ENCODE measurements around the gene IL16.
"Not testable (repeated sequence)": the region's sequence is repeated elsewhere in the genome, so short reads cannot be mapped to it uniquely, and the experiment has no call there.

The IL16 gene

GRCh38 chr15:81196576-81197254 lies at the start of gene IL16:
TSS of gene IL16 (plus strand) at chr15:81196879. CDS start at chr15:81225400, 28,521 bp downstream.
- H3K4me1 ChIP-seq: peaks cover 7% of the 10 kb centered on the region
- H3K4me2 ChIP-seq: no peak within 1 kb of the TSS
- no peaks in the 10 kb centered on the region for H3K9me3 ChIP-seq
- H3K36me3 ChIP-seq: no peaks in the 10 kb centered on the region
- H3K4me3 ChIP-seq: no peak within 1 kb of the TSS
- H3K27me3 ChIP-seq: no peaks in the 10 kb centered on the region
- no peak within 1 kb of the TSS for H3K9ac ChIP-seq
- H4K20me1 ChIP-seq: no peaks in the 10 kb centered on the region
- TF ChIP-seq Cebpa-rat (IDR thresholded peaks at IDR 0.05): no peak
- no peak within 1 kb of the TSS for H3K27ac ChIP-seq

GRCh38 chr15:81151389-81151788 lies 45.3 kb upstream of the IL16 start:
- Histone ChIP-seq H3K27ac (no peak overlapping the region), H3K4me3 (no peak overlapping the region), H3K4me1 (no peaks in the 10 kb centered on the region), H3K36me3 (no peaks in the 10 kb centered on the region), H3K4me2 (no peak overlapping the region), H3K9me3 (no peaks in the 10 kb centered on the region), H4K20me1 (no peaks in the 10 kb centered on the region), H3K9ac (no peak overlapping the region), H3K27me3 (no peaks in the 10 kb centered on the region)
- TF ChIP-seq Cebpa-rat (IDR thresholded peaks at IDR 0.05): no peak

GRCh38 chr15:81152339-81152738 lies 44.3 kb upstream of the IL16 start:
- no peaks in the 10 kb centered on the region for H3K36me3 ChIP-seq
- H3K4me2 ChIP-seq: no peak overlapping the region
- no peak for TF ChIP-seq Cebpa-rat (IDR thresholded peaks at IDR 0.05)
- no peaks in the 10 kb centered on the region for H3K9me3 ChIP-seq
- no peak overlapping the region for H3K4me3 ChIP-seq
- no peaks in the 10 kb centered on the region for H3K27me3 ChIP-seq
- H4K20me1 ChIP-seq: no peaks in the 10 kb centered on the region
- H3K4me1 ChIP-seq: no peaks in the 10 kb centered on the region
- no peak overlapping the region for H3K9ac ChIP-seq
- no peak overlapping the region for H3K27ac ChIP-seq

GRCh38 chr15:81152799-81153198 lies 43.9 kb upstream of the IL16 start:
- no peak overlapping the region for H3K27ac ChIP-seq
- no peaks in the 10 kb centered on the region for H3K9me3 ChIP-seq
- no peaks in the 10 kb centered on the region for H3K27me3 ChIP-seq
- H3K4me3 ChIP-seq: no peak overlapping the region
- H4K20me1 ChIP-seq: no peaks in the 10 kb centered on the region
- no peak overlapping the region for H3K4me2 ChIP-seq
- H3K9ac ChIP-seq: no peak overlapping the region
- H3K36me3 ChIP-seq: no peaks in the 10 kb centered on the region
- no peaks in the 10 kb centered on the region for H3K4me1 ChIP-seq
- no peak for TF ChIP-seq Cebpa-rat (IDR thresholded peaks at IDR 0.05)

- Histone ChIP-seq H3K27ac (no peak overlapping the region), H3K4me1 (peaks cover 4% of the 10 kb centered on the region), H3K9ac (no peak overlapping the region), H3K9me3 (no peaks in the 10 kb centered on the region), H3K27me3 (no peaks in the 10 kb centered on the region), H3K36me3 (no peaks in the 10 kb centered on the region), H3K4me3 (no peak overlapping the region), H4K20me1 (no peaks in the 10 kb centered on the region), H3K4me2 (no peak overlapping the region)
- no peak for TF ChIP-seq Cebpa-rat (IDR thresholded peaks at IDR 0.05)
Measured at GRCh38 chr15:81155375-81156218, 41.1 kb upstream of the IL16 start.

- Histone ChIP-seq H4K20me1 (no peaks in the 10 kb centered on the region), H3K27ac (no peak overlapping the region), H3K9ac (no peak overlapping the region), H3K4me3 (no peak overlapping the region), H3K27me3 (no peaks in the 10 kb centered on the region), H3K4me2 (no peak overlapping the region), H3K36me3 (no peaks in the 10 kb centered on the region), H3K9me3 (no peaks in the 10 kb centered on the region), H3K4me1 (peaks cover 11% of the 10 kb centered on the region)
- TF ChIP-seq Cebpa-rat (IDR thresholded peaks at IDR 0.05): no peak
Measured at GRCh38 chr15:81156324-81156723, 40.4 kb upstream of the IL16 start.

GRCh38 chr15:81157195-81157938 lies 39.3 kb upstream of the IL16 start:
- no peaks in the 10 kb centered on the region for H3K36me3 ChIP-seq
- H3K4me3 ChIP-seq: no peak overlapping the region
- H3K27ac ChIP-seq: no peak overlapping the region
- no peak for TF ChIP-seq Cebpa-rat (IDR thresholded peaks at IDR 0.05)
- H3K27me3 ChIP-seq: no peaks in the 10 kb centered on the region
- no peak overlapping the region for H3K9ac ChIP-seq
- no peaks in the 10 kb centered on the region for H3K9me3 ChIP-seq
- H4K20me1 ChIP-seq: no peaks in the 10 kb centered on the region
- peaks cover 19% of the 10 kb centered on the region for H3K4me1 ChIP-seq
- H3K4me2 ChIP-seq: no peak overlapping the region

- H4K20me1 ChIP-seq: no peaks in the 10 kb centered on the region
- no peak for TF ChIP-seq Cebpa-rat (IDR thresholded peaks at IDR 0.05)
- peaks cover 19% of the 10 kb centered on the region for H3K4me1 ChIP-seq
- H3K36me3 ChIP-seq: no peaks in the 10 kb centered on the region
- no peaks in the 10 kb centered on the region for H3K27me3 ChIP-seq
- no peaks in the 10 kb centered on the region for H3K9me3 ChIP-seq
- H3K4me3 ChIP-seq: no peak overlapping the region
- H3K4me2 ChIP-seq: no peak overlapping the region
- H3K27ac ChIP-seq: no peak overlapping the region
- H3K9ac ChIP-seq: no peak overlapping the region
Measured at GRCh38 chr15:81157939-81158223, 38.8 kb upstream of the IL16 start.

- H3K27me3 ChIP-seq, H3K4me2 ChIP-seq, H3K36me3 ChIP-seq, H4K20me1 ChIP-seq, H3K4me3 ChIP-seq, H3K9ac ChIP-seq, H3K27ac ChIP-seq, H3K9me3 ChIP-seq: not testable (repeated sequence)
- H3K4me1 ChIP-seq: peaks cover 19% of the 10 kb centered on the region
Measured at GRCh38 chr15:81158561-81158960, 38.1 kb upstream of the IL16 start.

All from BLaER1 (cell line).